D721Med (cell line): ENCODE data around the gene VTA1.

ENCODE experiments used
- DNase-seq: peaks from one replicate; pipeline ENCODE4 v3.0.0; 2011; ENCODE audit warnings: low spot score; ENCODE audit not compliant: insufficient read length
- FAIRE-seq: peaks from 2 replicates; lab custom pipeline; 2011; peaks lifted over from hg19 to GRCh38; lab: Jason Lieb, UNC
- CTCF ChIP-seq: IDR thresholded peaks from 2 replicates; pipeline ENCODE4 v1.5.1; 2012; ENCODE audit warnings: mild to moderate bottlenecking, control low read depth; ENCODE audit not compliant: insufficient read depth; ENCODE audit errors: missing control alignments

VTA1 gene

GRCh38 chr6:142172758-142173157 is 25.7 kb downstream of the VTA1 start:
- TF ChIP-seq CTCF, result no peak
- DNase-seq (no peak), FAIRE-seq (no peak)

- DNase-seq, result no peak
These were observed 26.9 kb downstream of the VTA1 start for GRCh38 chr6:142173980-142174379.

GRCh38 chr6:142174703-142175102 is 27.6 kb downstream of the VTA1 start:
- TF ChIP-seq CTCF, result no peak
- no peak for FAIRE-seq
- DNase-seq, result no peak

More at GRCh38 chr6:142173980-142174379, 26.9 kb downstream of the VTA1 start:
- TF ChIP-seq CTCF, result no peak
- FAIRE-seq, result no peak

- DNase-seq (no peak), FAIRE-seq (no peak)
- no peak for TF ChIP-seq CTCF
These were observed 31.1 kb downstream of the VTA1 start for GRCh38 chr6:142178129-142178528.

GRCh38 chr6:142182004-142182403 is 34.9 kb downstream of the VTA1 start:
- FAIRE-seq (no peak), DNase-seq (no peak)
- TF ChIP-seq CTCF, result no peak

GRCh38 chr6:142183351-142183750 is 36.3 kb downstream of the VTA1 start:
- FAIRE-seq, result no peak
- no peak for TF ChIP-seq CTCF
- no peak for DNase-seq

- FAIRE-seq (no peak), DNase-seq (no peak)
- TF ChIP-seq CTCF, result no peak
These were observed 37.2 kb downstream of the VTA1 start for GRCh38 chr6:142184307-142184706.
